ENCODE results near the gene PTPRN2.
"Not testable (repeated sequence)": the region's sequence is repeated elsewhere in the genome, so short reads cannot be mapped to it uniquely, and the experiment has no call there.

PTPRN2 gene

DNA sequence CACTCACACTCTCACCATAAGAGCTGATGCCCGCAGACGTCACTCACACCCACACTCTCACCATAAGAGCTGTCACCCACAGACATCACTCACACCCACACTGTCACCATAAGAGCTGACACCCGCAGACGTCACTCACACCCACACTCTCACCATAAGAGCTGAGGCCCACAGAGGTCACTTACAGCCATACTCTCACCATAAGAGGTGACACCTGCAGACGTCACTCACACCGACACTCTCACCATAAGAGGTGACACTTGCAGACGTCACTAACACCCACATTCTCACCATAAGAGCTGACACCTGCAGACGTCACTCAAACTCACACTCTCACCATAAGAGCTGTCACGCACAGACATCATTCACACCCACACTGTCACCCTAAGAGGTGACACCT lies 250.7 kb downstream of the PTPRN2 start:
- DNase-seq: not testable (repeated sequence)

DNA sequence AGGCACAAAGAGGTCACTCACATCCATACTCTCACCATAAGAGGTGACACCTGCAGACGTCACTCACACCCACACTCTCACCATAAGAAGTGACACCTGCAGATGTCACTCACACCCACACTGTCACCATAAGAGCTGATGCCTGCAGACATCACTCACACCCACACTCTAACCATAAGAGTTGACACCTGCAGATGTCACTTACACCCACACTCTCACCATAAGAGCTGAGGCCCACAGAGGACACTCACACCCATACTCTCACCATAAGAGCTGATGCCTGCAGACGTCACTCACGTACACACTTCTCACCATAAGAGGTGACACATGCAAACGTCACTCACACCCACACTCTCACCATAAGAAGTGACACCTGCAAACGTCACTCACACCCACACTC lies 255.1 kb downstream of the PTPRN2 start:
- not testable (repeated sequence) for DNase-seq

DNA sequence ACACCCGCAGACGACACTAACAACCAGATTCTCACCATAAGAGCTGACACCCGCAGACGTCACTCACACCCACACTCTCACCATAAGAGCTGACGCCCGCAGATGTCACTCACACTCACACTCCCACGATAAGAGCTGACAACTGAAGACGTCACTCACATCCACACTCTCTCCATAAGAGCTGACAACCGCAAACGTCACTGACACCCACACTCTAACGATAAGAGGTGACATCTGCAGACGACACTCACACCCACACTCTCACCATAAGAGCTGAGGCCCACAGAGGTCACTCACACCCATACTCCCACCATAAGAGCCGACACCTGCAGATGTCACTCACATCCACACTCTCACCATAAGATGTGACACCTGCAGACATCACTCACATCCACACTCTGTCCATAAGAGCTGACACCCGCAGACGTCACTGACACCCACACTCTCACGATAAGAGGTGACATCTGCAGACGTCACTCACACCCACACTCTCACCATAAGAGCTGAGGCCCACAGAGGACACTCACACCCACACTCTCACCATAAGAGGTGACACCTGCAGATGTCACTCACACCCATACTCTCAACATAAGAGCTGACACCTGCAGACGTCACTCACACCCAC lies 255.7 kb downstream of the PTPRN2 start:
- not testable (repeated sequence) for DNase-seq

DNA sequence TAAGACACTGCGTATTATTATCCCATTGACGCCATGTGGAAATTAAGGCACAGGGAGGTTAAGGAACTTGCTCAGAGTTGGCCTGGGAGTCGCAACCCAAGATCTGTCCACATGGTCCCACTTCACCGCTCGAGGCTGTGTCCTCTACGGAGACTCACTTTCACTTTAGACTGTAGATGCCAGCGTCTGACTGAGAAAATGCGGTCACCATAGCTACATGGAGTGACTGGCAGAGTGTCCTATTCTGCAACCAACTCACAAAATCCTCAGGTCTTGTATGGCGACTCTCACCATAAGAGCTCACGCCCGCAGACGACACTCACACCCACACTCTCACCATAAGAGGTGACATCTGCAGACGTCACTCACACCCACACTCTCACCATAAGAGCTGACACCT lies 257.9 kb downstream of the PTPRN2 start:
- DNase-seq: no peak

DNA sequence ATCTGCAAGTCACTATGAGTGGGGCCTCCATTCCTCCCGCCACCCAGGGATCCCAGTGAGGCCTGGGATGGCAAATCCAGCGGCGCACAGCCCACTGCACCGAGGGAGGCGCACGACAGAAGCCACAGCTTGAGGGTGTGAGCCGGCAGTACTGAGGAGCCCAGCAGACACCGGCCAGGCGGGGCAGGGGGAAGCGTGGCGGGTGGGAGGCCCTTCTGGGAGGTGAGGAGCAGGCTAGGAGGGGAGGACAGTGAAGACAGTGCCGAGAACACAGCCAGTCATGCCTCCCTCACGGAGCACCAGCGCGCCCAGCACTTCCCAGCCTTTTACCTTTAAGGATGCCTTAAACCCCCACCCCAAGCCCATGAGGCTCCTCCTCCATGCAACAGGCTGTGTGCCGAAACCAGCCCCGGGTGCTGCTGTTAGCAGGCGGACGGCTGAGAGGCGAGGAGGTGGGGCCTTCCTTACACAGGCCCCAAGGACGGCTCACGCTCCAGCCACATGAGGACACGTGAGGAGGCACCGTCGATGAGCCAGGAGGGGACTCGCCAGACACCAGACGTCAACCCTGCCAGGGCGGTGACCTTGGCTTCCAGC lies 258.5 kb downstream of the PTPRN2 start:
- no peak for DNase-seq

DNA sequence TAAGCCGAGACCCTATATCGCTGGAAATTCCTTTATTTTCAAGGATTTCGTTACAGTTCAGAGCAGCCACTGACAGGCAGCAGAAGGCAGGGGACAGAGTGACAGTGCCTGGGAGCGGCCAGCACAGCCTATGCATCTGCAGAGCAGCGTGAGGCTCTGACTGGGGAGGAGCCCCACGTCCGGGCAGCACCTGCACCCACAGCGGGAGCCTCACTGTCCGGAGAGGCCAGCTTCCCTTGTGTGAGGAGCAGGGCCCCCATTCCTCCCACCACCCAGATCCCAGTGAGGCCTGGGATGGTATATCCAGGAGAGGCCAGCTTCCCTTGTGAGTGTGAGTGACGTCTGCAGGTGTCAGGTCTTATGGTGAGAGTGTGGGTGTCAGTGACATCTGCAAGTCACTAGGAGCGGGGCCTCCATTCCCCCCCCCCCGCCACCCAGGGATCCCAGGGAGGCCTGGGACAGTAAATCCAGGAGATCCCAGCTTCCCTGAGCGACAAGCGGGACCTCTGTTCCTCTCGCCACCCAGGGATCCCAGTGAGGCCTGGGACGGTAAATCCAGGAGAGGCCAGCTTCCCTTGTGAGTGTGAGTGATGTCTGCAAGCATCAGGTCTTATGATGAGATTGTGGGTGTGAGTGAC lies 259.1 kb downstream of the PTPRN2 start:
- DNase-seq: no peak

DNA sequence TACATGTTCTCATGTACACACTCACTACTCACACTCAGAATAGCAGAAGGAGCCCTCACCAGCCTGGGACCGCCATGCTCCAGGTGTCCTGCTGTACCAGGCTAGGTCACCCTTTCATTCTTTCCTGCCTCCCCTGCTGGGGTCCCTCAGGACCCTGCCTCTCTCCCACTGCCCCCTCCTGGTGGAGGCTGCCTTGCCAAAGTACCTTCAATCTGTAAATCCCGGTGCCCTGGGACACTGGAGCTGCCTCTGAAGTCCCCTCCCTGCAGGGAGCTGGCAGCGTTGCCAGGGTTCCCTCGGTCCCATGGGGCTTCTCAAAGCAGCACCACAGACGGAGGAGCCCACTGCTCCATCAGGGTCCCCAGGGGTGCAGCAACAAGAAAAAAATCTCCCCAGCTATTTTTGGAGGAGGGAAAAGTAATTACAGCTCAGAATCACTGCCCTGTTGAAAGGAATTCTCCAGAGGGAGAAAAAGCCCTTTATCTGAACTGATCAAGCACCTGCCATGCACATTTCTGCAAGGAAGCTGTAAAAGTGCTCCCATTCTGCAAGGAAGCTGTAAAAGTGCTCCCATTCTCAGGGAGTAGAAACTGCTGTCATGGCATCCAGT lies 259.9 kb downstream of the PTPRN2 start:
- DNase-seq: no peak

DNA sequence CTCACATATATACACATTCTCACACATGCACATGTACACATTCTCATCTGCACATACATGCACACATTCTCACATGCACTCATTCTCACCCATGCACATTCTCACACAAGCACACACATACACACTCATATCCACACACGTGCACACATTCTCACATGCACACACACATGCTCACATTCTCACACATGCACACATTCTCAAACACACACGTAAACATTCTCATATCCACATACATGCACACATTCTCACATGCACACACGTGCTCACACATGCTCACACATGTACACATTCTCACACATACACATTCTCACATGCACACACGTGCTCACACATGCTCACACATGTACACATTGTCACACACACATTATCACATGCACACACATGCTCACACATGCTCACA lies 260.6 kb downstream of the PTPRN2 start:
- no peak for DNase-seq

DNA sequence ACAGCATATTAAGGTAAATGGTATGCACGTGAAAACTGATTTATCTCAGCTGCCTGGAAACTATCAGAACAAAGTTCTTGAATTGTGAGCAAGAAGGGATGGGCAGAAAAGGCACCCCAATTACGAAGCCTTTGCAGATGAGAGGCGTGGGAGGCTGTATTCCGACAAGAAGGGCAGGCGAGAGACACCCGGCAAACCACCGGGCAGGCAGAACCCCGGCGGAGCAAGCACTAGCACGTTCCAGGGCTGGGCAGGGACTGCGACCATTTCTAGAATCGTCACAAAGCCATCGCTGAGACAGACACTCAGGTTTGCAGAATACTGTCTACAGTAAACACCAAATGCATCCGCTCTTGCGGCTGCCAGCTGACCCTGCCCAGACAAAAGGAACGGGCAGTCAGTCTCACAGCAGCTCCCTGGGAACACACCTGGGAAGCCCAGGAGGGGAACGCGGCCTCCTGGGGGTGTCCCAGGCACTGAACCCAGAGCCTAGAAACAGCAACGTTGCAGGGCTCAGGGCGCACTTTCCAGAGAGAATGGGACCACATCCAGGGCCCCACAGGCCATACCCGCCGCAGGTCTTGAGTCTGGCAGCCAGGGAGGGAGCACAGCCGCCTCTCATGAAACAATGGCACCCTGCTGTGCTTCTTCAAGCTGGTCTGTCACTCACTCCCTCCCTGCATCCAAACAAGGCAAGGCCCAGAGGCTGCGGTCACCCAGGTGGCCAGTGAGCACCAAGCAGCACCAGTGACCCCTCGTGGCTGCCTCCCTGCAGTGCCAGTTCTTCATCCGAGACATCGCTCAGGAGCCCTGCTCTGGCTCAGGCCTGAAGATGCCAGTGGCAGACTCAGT lies 261.9 kb downstream of the PTPRN2 start:
- DNase-seq: no peak

DNA sequence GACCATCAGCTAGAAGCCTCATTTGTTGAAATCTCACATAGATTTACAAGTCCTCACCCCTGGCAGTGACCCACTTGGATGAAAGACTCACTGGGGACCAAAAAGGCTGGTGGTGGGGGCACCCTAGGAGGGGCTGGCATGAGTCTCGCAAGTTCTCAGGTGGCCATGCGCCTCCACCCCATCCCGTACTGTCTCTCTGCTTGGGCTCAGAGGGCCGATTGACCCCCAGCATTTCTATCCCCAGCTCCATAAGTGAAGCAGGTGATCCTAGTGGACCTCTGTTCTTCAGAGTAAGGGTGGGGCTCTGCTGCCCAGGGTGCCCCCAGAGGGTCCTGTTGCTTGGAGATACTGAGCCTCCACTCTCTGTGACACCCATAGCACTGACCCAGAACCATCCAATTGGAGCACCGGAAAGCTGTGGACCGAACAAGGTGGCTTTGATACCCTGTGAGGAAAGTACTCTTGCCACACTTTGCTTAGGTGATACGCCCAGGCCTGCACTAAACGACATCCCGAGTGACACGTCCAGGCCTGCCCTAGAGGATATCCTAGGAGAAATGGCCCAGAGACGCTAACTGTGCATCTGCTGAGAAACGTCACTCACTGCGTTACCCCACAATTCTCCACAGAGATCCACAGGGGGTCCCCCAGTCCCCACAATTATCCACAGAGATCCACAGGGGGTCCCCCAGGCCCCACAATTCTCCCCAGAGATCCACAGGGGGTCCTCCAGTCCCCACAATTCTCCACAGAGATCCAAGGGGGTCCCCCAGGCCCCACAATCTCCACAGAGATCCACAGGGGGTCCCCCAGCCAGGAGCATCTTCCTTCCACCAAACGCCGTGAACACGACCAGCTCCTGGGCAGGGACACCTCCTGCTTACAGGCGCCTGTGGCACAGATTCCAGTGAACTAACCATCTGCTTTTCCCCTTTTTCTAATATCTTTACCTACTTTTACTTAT lies 262.9 kb downstream of the PTPRN2 start:
- no peak for DNase-seq

DNA sequence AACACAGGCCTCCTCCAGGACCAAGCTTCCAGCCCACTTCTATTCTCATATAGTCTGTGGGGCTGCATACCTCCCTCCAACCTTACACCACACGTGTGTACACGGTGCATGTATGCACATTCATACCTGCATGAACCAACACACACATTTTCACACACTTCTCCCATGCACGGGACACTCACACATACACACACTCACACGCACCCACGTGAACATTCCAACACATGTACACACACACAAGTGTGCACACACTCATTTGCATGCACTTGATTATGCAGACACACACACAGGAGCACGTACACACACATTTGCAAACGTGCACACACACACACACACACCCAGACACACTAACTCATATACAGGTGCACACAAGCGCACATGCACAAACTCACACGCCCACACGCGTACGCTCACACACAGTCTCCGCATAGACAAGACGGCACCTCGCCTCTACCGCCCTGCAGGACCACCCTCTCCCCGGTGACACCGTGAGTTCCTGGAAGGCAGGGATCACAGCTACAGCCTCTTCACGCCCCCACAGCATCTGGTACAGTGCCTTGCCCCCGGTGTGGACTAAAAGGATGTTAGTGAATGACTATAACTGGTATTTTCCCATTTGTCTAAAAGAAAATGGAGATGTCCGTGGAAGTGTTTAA lies 263.8 kb downstream of the PTPRN2 start:
- no peak for DNase-seq

DNA sequence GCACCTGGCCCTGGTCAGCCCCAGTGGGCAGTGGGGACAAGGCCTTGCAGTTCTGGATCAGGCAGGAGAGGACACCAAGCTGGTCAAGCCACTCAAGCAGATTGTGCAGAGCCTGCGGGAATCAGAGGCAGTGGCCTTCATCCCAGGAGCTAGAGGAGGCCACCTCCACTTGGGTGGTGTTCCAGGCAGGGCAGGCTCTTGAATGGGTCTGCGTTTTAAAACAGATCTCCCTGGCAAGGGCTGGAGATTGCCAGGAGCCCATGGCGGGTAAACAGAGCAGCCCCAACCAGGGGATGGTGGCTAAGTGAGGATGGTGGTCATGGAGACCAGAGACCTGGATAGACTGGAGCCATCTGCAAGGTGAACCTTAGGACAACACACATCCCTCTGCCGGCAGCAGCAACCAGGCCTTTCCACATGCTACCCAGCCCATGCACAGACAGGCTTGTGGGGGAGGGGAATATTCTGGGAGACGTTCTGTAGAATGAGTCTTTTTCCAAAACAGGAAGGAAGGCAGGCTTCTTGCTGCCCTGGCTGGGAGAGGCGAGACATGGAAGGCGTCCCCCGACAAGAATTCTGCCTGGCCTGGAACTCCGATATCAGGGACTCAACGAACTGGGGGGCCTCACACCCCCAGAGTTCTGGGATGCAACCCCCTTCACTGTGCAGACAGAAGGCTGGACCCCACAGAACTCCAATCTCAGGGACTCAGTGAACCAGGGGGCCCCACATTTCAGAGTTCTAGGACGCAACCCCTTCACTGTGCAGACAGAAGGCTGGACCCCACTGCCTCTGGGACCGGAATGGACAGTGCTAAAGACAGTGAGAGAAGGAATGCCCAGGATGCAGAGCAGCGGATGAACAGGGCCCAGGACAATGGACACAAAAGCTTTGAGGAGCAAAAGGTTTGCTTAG lies 264.8 kb downstream of the PTPRN2 start:
- no peak for DNase-seq

DNA sequence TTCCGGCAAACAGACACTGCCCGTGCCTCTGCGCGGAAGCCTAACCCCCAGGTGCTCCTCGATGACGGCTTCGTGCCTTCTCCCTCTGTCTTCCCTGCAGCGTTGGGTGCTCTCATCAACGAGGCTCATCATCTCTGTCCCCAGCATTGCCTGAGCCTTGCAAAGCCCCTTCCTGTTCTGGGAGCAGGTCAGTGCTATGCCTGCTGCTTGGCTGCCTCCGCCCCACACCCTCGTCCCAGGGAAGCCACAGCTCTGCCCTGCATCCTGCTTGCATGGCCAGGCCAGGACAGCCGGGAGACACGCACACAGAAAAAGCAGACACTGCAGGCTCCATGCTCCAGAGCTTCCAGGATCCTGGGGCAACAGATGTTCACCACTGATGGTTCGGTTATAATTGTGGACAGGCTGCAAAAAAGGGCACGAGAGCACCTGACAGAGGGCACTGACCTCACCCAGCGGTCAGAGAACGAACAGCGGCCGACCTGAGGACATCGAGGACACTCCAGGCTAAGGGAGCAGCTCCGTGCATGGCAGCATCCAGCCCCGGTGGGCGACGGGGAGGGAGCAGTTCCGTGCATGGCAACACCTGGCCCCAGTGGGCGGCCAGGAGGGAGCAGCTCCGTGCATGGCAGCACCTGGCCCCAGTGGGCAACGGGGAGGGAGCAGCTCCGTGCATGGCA lies 265.5 kb downstream of the PTPRN2 start:
- no peak for DNase-seq

DNA sequence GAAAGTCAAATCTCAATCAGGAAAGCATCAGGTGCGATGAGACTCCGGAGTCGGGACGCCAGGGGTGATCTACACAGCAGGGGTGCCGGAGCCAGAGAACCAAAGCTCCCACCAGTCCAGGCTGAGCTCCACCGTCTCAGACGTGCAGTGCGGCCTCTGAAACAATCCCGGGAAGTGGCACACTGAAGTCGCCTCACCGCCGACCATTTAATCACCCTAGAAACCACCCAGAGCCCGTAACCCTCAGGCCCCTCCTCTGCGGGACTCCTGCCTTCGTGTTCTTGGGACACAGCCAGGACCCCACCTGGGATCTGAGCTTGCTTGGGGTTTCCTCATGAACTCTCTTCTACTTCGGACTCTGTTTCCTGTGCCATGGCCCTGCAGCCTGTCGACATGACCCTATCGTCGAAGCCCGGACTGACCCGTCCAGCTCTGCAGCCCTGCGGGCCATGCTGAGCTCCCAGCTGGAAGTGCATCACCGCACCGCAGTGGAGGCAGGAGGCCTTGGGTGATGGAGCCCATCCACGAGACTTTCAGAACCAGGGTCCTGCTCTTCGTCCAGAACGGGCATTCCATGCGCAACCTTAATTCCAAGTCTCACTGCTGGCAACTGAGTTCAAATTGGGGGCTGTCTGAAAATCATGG lies 266.4 kb downstream of the PTPRN2 start:
- DNase-seq: no peak

DNA sequence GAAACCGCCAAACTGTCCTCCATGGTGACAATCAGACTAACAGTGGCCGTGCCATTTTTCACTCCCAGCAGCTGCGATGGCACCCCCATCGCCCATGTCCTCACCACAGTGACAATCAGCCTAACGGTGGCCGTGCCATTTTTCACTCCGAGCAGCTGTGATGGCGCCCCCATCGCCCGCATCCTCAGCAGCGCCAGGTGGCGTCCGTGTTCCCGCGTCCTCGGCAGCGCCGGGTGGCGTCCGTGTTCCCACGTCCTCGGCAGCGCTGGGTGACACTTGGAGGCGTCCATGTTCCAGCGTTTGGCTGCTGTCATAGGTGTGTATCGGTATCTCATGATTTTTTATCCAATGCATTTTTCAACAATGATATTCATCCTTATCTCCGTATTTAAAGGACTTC lies 267.3 kb downstream of the PTPRN2 start:
- no peak for DNase-seq

DNA sequence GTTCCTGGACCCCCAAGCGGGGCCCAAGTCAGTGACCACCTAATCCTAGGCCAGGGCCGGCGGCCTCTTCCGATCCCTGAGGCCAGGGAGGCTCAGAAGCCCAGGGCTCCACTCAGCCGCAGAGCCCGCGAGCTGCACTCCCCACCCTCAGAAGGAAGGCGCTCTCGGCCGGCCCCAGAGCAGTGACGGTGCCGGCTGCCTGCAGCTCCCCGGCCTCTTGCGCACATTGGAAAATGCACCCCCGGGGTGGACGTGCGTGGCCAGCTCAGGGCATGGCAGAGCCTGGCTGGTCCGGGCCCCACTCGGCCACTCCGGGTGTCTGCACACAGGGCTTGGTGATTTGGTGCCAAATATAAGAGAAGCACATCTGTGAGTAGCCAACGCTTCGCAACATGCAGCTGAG lies 269.1 kb downstream of the PTPRN2 start:
- DNase-seq: no peak

DNA sequence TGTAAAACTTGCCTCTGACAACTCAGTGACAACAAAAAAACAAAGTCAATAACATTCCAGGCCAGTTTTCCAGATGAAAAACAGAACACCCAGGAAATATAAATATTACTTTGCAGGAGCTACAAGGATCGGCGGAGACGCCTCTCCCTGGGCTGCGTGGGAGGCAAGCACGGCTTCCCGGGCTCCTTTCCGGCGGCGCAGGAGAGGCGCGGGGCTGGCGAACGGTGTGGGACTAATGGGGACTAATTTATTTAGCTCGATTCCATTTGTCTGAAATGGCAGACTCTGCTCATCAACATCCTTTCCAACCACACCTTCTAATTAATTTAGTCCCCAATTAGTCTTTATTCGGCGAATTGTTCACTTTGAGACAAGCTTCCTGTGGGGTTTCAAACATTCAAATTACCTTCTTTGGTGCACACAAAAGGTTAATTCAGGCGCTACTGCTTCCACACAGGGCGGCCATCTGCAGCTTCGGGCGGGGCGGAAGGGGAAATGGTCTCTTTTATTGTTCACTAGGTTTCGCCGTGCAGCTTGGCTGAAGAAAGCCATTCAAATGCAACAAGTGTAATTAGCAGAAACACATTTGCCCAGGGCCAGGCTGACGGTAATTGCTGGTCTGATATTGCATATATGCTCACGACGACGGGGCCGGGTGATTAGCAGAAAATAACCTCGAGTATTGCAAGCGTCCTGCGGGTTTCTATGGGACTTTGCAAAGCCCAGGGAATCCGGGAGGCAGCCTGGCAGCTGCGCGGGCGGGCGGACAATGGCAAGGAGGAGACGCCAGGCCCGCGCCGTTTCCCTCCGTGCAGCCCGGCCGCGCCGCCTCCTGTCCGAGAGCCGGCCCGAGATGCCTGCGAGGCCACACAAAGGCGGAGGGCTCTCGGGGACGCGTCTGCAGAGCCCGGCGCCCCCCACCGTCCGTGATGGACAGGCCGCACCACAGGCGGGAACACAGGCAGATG lies 270.1 kb downstream of the PTPRN2 start:
- DNase-seq: no peak

All from suppressor macrophage (primary cell).